Measurements from ENCODE around the gene MAPK12.
A peak's percentile ranks its signal among the peaks of the same experiment; 100 is the strongest.

MAPK12 gene

GRCh38 chr22:50286701-50287318, 25.3 kb upstream of the MAPK12 start:
- no peaks in the 10 kb centered on the region for H3K9me3 ChIP-seq (ENCODE audit: control insufficient read depth, low read length)
- peaks cover 66% of the 10 kb centered on the region for H3K36me3 ChIP-seq (ENCODE audit: control insufficient read depth, insufficient read depth, low read length, severe bottlenecking)

GRCh38 chr22:50286275-50286674, 24.8 kb upstream of the MAPK12 start:
- DNase-seq (ENCODE audit: low read depth), result no peak
- Histone ChIP-seq H3K4me3 (ENCODE audit: low read length) (no peak overlapping the region), H3K9me3 (ENCODE audit: control insufficient read depth, low read length) (no peaks in the 10 kb centered on the region), H3K27me3 (replicated peaks; ENCODE audit: control insufficient read depth, insufficient read depth, low read length) (no peaks in the 10 kb centered on the region), H3K36me3 (ENCODE audit: control insufficient read depth, insufficient read depth, low read length, severe bottlenecking) (peaks cover 71% of the 10 kb centered on the region), H3K9ac (ENCODE audit: low read length) (no peak overlapping the region), H3K4me1 (ENCODE audit: control insufficient read depth, insufficient read depth, low read length) (no peaks in the 10 kb centered on the region)

More at GRCh38 chr22:50286701-50287318, 25.3 kb upstream of the MAPK12 start:
- DNase-seq (ENCODE audit: low read depth), result no peak
- H3K27me3 ChIP-seq (replicated peaks; ENCODE audit: control insufficient read depth, insufficient read depth, low read length), result no peaks in the 10 kb centered on the region
- no peak overlapping the region for H3K9ac ChIP-seq (ENCODE audit: low read length)
- no peaks in the 10 kb centered on the region for H3K4me1 ChIP-seq (ENCODE audit: control insufficient read depth, insufficient read depth, low read length)
- no peak overlapping the region for H3K4me3 ChIP-seq (ENCODE audit: low read length)

DNA sequence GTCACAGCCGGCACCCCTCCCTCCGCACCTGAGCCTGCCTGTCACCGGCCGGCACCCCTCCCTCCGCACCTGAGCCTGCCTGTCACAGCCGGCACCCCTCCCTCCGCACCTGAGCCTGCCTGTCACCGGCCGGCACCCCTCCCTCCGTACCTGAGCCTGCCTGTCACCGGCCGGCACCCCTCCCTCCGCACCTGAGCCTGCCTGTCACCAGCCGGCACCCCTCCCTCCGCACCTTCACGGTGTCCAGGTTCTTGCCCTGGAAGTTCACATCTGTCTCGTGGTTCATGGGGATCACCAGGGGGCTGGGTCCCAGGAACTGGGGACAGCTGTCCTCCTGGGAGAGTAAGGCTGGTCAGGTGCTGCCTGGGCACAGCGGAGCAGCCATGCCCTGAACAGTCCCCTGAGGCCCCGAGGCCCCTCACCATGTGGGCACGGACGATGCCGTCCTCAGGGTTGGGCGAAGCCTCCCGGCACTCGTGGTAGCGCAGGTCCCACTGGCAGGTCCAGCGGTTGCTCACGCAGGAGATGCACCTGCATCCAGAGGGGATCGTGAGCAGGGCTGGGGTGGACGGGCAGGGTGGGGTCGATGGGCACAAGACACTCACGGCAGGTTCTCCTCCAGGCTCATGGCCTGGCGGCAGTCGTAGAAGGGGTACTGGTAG, 24.2 kb upstream of the MAPK12 start:
- H3K9me3 ChIP-seq (ENCODE audit: control insufficient read depth, low read length), result no peaks in the 10 kb centered on the region
- no peak overlapping the region for H3K4me3 ChIP-seq (ENCODE audit: low read length)
- DNase-seq (ENCODE audit: low read depth), result no peak
- H3K9ac ChIP-seq (ENCODE audit: low read length), result no peak overlapping the region
- no peaks in the 10 kb centered on the region for H3K4me1 ChIP-seq (ENCODE audit: control insufficient read depth, insufficient read depth, low read length)
- no peaks in the 10 kb centered on the region for H3K27me3 ChIP-seq (replicated peaks; ENCODE audit: control insufficient read depth, insufficient read depth, low read length)
- H3K36me3 ChIP-seq (ENCODE audit: control insufficient read depth, insufficient read depth, low read length, severe bottlenecking), result peaks cover 74% of the 10 kb centered on the region

DNA sequence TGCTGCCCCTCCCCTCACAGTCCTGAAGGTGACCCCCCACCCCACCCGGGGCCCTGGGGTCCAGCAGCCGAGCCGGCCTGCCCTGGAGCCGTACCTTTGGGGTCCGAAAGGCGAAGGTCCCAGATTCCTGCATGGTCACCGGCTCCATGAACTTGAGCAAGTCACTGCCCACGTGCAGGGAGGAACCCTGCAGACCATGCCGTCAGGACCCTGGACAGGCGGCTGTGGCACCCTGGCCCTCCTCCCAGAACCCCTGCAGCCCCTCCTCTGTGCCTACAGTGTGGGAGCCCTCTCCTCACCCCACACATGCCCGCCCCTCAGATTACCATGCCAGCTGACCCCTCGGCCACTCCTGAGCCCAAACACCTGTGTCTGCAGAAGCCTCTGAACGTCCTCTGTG, 23.0 kb upstream of the MAPK12 start:
- Histone ChIP-seq H3K4me1 (ENCODE audit: control insufficient read depth, insufficient read depth, low read length) (no peaks in the 10 kb centered on the region), H3K9ac (ENCODE audit: low read length) (no peak overlapping the region), H3K27me3 (replicated peaks; ENCODE audit: control insufficient read depth, insufficient read depth, low read length) (no peaks in the 10 kb centered on the region), H3K9me3 (ENCODE audit: control insufficient read depth, low read length) (no peaks in the 10 kb centered on the region), H3K4me3 (ENCODE audit: low read length) (no peak overlapping the region), H3K36me3 (ENCODE audit: control insufficient read depth, insufficient read depth, low read length, severe bottlenecking) (peaks cover 76% of the 10 kb centered on the region)
- DNase-seq (ENCODE audit: low read depth), result no peak

- Histone ChIP-seq H3K9me3 (ENCODE audit: control insufficient read depth, low read length) (no peaks in the 10 kb centered on the region), H3K4me1 (ENCODE audit: control insufficient read depth, insufficient read depth, low read length) (no peaks in the 10 kb centered on the region), H3K9ac (ENCODE audit: low read length) (no peak overlapping the region), H3K4me3 (ENCODE audit: low read length) (no peak overlapping the region), H3K36me3 (ENCODE audit: control insufficient read depth, insufficient read depth, low read length, severe bottlenecking) (peaks cover 76% of the 10 kb centered on the region), H3K27me3 (replicated peaks; ENCODE audit: control insufficient read depth, insufficient read depth, low read length) (no peaks in the 10 kb centered on the region)
- DNase-seq (ENCODE audit: low read depth), result no peak
Observed at GRCh38 chr22:50283821-50284220, 22.3 kb upstream of the MAPK12 start.

DNA sequence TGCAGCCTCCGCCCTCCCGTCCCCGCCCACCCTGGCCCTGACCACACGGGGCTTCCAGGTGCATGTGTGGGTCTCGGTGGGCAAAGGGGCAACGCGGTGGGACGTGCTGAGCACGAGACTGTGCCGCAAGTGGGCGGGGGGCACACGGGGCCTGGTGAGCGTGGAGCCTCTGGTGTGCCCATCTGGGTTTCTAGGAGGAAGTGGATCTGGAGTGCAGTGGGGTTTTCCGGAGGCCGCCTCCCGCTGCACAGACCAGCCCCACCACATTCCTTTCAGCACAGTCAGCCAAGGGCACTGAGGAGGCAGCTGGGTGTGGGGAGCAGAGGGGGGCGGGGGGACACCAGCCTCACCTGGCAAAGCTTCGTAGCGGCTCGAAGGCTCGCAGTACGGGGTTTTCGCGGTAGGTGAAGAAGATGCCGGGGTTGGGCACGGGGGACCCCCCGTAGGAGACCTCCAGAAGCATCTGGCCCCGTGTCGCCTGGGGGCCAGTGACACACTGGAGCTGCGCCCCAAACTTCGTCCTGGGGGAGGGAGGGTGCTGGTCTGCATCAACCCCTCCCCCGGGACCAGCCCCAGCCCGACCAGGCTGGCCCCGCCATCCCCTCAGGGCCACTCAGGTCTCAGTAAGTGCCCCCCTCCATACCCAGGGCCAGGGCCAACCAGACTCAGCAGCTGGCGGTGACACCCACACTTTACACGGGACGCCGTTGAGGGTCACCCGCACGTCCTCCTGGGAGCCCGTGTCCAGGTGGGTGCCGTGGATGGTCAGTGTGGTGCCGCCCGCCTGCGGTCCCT, 21.1 kb upstream of the MAPK12 start:
- no peaks in the 10 kb centered on the region for H3K4me1 ChIP-seq (ENCODE audit: control insufficient read depth, insufficient read depth, low read length)
- H3K27me3 ChIP-seq (replicated peaks; ENCODE audit: control insufficient read depth, insufficient read depth, low read length), result no peaks in the 10 kb centered on the region
- DNase-seq (ENCODE audit: low read depth), result peak; percentile 53
- H3K4me3 ChIP-seq (ENCODE audit: low read length), result no peak overlapping the region
- no peak overlapping the region for H3K9ac ChIP-seq (ENCODE audit: low read length)
- H3K9me3 ChIP-seq (ENCODE audit: control insufficient read depth, low read length), result no peaks in the 10 kb centered on the region
- peaks cover 76% of the 10 kb centered on the region for H3K36me3 ChIP-seq (ENCODE audit: control insufficient read depth, insufficient read depth, low read length, severe bottlenecking)

DNA sequence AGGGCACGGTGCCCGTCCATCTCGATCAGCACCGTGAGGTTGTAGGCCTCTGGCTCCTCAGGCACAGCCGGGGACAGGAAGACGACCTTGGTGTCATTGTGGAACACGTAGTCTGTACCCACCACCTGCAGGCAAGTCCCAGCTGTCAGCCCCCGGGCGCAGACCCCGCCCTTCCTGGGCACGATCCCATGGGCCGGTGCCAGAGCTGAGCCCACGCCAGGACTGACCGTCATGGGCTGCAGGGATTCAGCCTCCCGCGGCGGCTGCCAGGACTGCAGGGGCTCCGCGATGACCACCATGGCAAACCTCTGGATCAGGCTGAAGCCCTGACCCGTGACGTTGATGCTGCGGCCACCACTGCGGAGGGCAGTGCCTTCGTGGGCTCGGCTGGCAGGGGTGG, 20.5 kb upstream of the MAPK12 start:
- DNase-seq (ENCODE audit: low read depth), result no peak
- Histone ChIP-seq H3K36me3 (ENCODE audit: control insufficient read depth, insufficient read depth, low read length, severe bottlenecking) (peaks cover 78% of the 10 kb centered on the region), H3K9me3 (ENCODE audit: control insufficient read depth, low read length) (no peaks in the 10 kb centered on the region), H3K4me3 (ENCODE audit: low read length) (no peak overlapping the region), H3K27me3 (replicated peaks; ENCODE audit: control insufficient read depth, insufficient read depth, low read length) (no peaks in the 10 kb centered on the region), H3K4me1 (ENCODE audit: control insufficient read depth, insufficient read depth, low read length) (no peaks in the 10 kb centered on the region), H3K9ac (ENCODE audit: low read length) (no peak overlapping the region)

DNA sequence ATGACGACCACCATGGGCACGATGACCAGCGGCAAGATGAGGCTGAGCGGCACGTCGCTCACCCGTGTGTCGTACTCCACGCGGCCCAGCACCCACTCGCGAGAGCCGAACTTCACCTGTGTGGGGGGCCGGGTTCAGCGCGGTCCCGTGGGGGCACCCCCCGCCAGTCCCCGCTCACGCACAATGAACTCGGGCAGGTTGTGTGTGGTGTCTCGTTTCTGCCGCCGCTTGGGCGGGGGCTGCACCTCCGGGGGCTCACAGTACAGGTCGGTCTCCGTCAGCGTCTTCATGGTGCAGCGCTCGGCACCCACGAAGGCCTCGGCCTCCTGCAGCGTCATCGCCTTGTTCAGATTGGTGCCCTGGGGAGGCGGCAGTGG, 19.9 kb upstream of the MAPK12 start:
- peaks cover 79% of the 10 kb centered on the region for H3K36me3 ChIP-seq (ENCODE audit: control insufficient read depth, insufficient read depth, low read length, severe bottlenecking)
- H3K4me3 ChIP-seq (ENCODE audit: low read length), result no peak overlapping the region

DNA sequence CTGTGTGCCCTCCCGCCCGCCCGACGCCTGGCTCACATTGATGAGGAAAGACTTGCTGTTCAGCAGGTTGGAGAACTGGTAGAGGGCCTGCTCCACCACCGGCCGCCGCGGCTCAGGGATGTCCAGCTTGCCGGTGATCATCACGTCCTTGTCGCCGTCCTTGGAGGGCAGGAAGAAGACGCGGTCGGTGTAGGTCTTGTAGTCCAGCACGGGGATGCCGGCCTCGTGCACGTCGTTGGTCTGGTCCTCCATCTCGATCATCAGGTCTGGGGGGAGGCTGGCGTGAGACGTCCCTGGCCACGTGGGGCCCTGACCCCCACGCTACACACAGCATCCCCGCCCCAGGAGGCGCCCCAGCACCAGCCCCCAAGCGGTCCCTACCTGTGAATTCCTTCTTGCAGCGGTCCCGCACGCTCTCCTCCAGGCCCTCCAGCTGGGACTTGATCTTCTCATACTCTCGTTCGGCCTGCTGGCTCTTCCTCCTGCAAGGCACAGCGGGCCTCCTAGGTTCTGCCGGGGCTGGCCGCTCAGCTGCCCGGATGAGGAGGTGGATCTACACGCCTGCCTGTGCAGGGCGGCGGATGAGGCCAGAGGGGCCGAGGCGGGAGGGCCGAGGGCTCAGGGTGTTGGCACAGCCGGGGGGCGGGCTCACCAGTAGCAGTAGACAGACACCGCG, 19.4 kb upstream of the MAPK12 start:
- Histone ChIP-seq H3K9ac (ENCODE audit: low read length) (no peak overlapping the region), H3K4me3 (ENCODE audit: low read length) (no peak overlapping the region), H3K9me3 (ENCODE audit: control insufficient read depth, low read length) (no peaks in the 10 kb centered on the region), H3K36me3 (ENCODE audit: control insufficient read depth, insufficient read depth, low read length, severe bottlenecking) (peaks cover 76% of the 10 kb centered on the region), H3K4me1 (ENCODE audit: control insufficient read depth, insufficient read depth, low read length) (no peaks in the 10 kb centered on the region), H3K27me3 (replicated peaks; ENCODE audit: control insufficient read depth, insufficient read depth, low read length) (no peaks in the 10 kb centered on the region)
- no peak for DNase-seq (ENCODE audit: low read depth)

More for the DNA sequence above, 19.9 kb upstream of the MAPK12 start:
- Histone ChIP-seq H3K9ac (ENCODE audit: low read length) (no peak overlapping the region), H3K9me3 (ENCODE audit: control insufficient read depth, low read length) (no peaks in the 10 kb centered on the region), H3K4me1 (ENCODE audit: control insufficient read depth, insufficient read depth, low read length) (no peaks in the 10 kb centered on the region), H3K27me3 (replicated peaks; ENCODE audit: control insufficient read depth, insufficient read depth, low read length) (no peaks in the 10 kb centered on the region)
- no peak for DNase-seq (ENCODE audit: low read depth)

DNA sequence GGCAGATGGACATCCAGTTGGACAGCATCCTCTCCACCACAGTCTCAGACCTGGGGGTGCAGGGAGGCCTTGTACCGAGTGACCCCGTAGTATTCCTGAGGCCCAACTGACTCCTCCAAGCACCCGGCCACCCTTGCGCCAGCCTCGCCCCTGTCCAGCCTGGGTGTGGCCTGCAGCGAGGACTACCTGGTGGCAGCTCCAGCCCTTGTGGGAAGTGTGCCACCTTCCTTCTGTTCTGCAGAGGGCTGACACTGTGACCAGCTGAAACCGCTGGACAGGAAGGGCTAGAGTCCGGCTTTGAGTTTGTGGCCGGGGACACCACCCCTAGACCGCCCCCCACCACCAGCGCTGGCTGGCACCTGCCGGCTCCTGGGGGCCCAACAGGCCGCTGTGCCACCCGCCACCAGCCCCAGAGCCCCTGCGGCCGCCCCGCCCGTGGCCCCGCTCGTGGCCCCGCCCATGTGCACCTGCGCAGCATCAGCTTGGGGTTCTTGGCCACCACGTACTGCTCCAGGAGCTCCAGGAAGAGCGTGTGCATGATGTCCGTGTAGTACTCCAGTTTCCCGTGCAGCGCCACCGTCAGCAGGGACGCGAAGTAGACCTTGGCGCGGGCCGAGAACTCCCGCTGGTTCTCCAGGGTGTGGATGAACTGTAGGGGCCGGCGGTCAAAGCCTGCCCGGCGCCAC, 18.7 kb upstream of the MAPK12 start:
- H3K36me3 ChIP-seq (ENCODE audit: control insufficient read depth, insufficient read depth, low read length, severe bottlenecking), result peaks cover 80% of the 10 kb centered on the region
- DNase-seq (ENCODE audit: low read depth), result no peak
- no peaks in the 10 kb centered on the region for H3K27me3 ChIP-seq (replicated peaks; ENCODE audit: control insufficient read depth, insufficient read depth, low read length)

More for the DNA sequence above, 18.7 kb upstream of the MAPK12 start:
- Histone ChIP-seq H3K9ac (ENCODE audit: low read length) (no peak overlapping the region), H3K9me3 (ENCODE audit: control insufficient read depth, low read length) (no peaks in the 10 kb centered on the region), H3K4me3 (ENCODE audit: low read length) (no peak overlapping the region), H3K4me1 (ENCODE audit: control insufficient read depth, insufficient read depth, low read length) (no peaks in the 10 kb centered on the region)

Measured in adipocyte (in vitro differentiated cells).